Activated T-helper 1 cell treated with anti-CD3 and anti-CD28 coated beads, Interleukin-2, amount 50 U/mL, for 16 hours (primary cell): Measurements from ENCODE around the gene PSTPIP1.

Source experiments
- DNase-seq, 2 donors: peaks; one replicate each; pipeline ENCODE4 v3.0.0-alpha.2; 2020; ENCODE audit warnings: low read depth in 1 of 2, low spot score in 1 of 2

PSTPIP1 gene

DNA sequence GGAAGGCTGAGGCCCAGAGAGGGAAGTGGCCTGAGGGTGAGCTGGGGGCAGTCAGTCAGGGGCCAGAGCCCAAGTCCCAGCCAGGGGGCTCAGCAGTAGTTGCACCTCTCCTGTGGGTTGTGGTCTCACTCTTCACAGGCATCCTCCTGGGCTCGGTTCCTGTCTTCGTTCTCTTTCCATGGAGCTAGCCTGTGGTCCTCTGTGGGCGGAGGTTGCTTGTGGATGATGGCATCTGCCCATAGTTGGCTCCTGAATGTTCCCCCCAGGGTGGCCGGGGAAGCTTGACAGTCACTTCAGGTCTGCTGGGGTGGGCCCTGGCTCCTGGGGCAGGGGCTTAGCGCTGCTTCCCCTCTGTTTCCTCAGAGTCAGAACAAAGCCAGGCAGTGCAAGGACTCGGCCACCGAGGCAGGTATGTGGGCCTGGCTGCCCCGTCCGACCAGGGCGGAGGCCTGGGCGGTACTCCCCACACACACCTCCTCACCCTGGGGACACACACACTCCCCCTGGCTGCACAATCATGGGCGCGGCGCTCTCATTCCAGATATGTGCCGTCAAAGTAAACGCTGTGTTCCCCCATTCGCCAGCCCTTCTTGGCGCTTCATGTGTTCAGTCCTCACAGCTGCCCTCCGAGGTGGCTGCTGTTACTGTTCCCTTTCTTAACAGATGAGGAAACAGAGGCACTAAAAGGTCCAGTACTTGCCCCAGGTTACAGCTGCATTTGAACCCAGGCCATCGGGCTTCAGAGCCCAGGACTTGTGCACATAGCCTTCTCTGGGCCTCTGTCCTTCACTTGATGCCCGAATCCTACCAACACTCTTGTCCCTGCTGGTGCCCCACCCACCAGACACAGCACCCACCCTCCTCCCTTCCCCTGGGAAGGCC lies 34.5 kb downstream of the PSTPIP1 start:
- peak in 1 of 2 donors; percentile 2 for DNase-seq

DNA sequence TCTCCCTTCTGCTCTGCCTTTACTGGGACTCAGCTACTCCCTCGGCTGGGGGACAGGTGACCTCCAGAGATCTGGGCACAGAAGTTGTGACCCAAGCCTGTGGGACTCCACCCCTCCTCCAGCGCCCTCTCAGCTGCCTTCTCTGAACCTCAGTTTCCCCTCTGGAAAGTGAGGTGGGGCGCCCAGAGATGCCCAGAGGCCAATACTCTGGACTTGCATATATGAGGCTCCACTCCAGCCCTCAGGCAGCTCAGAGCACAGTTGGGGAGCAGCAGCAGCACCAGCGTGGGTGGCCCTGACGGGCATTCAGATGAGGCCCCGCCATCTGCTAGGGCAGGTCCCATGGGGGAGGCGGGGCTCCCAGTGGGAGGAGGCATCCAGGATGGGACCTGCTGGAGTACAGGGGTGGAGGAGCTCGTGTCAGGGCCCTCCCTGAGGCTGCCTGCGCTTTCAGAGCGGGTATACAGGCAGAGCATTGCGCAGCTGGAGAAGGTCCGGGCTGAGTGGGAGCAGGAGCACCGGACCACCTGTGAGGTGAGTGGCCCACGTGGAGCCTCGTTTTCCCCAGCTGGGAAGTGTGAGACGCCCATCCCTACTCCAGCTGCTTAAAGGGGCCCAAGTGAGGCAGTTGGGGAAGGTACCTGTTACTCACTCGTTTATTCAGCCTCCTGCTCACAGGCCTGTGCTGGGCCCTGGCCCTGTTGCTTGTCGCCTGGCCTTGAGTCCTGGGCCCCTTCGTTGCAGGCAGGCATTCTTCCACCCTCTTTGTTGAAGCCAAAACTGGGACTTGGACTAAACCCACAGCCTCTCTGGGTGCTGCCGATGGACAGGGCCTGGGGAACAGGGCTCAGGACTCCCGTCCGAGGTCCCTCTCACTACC lies 35.4 kb downstream of the PSTPIP1 start:
- DNase-seq: peak in 1 of 2 donors; percentile 2

DNA sequence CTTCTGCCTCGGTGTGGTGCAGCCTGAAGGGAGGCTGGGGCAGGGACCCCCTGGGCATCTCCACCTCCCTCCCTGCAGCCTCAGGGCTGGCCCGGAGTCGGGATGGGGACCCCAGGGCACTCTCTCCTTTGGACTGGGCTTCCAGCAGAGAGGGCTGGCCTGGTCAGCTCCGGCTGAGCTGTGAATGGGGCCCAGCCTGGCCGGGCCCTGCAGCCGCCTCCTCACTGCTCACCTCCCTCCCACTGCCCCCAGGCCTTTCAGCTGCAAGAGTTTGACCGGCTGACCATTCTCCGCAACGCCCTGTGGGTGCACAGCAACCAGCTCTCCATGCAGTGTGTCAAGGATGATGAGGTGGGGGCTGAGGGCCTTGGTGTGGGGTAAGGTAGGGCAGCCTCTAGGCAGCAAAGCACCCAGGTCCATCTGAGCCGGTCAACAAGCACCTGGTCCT lies 36.0 kb downstream of the PSTPIP1 start:
- no peak for DNase-seq

DNA sequence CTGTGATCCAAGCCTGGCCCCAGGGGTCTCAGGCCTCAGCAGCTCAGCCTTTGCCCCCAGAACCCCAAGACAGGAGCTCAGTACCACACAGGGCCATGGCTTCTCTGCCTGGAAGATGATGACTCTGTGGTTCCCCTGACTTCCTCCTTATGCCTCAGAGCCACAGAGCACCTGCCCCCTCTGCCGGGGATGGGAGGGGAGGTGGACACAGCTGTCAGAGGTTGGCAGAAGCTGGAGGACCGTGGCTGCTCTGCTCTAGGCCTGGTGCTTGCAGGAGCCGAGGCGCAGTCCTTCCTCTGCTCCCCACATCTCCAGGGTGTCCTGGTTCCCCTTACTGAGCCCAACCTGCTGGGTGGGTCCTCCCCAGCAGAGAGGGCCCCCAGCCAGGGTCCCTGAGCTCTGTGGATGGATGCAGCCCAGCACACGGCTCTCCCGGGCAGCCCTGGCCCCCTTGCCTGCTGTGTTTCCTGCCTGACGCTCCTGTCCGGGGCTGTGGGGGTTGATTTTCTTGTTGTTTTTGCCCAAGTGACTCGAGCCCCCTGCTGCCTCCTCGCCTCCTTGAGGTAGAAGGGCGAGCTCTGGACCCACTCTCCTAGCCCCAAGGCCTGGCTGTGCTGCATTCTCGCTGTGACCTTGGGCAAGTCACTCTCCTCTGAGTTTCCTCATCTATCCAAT lies 36.6 kb downstream of the PSTPIP1 start:
- peak in 1 of 2 donors; percentile 3 for DNase-seq

DNA sequence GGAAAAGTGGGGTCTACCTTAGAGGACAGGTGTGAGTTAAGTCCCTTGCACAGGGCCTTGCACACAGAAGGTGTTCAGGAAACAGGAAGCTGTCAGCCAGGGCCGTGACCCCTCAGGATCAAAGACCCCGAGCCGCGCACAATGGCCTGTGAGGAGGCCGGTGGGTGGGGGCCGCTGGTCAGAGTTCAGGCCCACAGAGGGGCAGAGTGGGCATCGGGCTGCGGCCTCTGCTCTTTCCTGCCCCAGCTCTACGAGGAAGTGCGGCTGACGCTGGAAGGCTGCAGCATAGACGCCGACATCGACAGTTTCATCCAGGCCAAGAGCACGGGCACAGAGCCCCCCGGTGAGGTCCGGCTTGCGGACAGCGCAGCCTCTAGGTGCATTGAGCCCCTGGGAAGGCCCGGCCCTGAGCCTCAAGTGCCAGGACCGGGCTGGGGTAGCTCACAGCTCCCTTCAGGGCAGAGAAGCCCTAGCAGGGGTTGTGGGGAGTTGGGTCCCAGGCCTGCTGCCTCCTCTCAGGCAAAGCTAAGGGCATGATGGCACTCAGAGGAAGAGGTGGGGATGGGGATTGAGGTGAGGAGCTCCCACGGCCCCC lies 37.2 kb downstream of the PSTPIP1 start:
- peak in 1 of 2 donors; percentile 2 for DNase-seq

DNA sequence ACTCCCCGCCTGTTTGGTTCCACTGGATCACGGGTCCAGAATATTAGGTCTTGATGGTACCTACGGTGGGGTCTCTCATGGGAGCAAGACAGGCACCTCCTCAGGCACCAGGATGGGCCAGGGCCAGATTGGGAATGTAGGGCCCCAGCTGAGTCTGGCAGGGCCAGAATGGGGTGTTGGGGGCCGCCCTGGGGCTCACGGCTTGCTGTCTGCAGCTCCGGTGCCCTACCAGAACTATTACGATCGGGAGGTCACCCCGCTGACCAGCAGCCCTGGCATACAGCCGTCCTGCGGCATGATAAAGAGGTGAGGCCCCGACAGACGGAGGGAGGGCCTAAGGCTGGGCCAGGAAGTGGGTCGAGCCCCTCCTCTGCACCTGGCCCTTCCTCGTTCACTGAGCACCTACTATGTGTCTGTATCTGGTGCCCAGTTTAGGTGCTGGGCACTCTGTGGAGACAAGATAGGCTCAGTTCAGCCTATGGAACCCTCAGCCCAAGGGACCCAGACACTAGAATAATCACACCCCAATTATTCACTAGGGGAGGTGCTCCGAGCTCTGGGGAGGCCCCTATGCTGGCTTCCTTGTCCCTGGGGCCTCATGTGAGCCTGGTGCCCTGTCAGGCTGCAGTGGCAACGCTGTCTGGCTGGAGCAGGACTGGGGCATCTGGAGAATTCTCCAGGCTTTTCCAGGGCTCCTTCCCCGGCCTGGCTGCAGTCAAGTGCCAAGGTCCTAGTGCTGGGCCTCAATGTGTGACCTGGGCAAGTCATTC lies 37.9 kb downstream of the PSTPIP1 start:
- DNase-seq: peak in 1 of 2 donors; percentile 3

DNA sequence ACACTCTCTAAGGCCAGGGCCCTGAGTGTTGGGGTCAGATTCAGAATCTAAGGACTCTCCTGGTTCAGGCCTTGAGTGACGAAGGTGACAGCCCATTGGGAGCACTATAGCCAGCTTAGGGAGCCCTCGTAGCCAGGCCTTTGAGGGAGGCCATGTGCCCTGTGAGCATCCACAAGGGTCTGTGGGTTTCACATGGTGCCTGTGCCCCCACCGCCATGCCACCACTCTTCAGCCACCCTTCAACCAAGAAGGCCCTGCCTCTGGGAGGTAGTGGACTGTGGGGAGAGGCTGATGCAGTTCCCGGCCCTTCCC lies 38.4 kb downstream of the PSTPIP1 start:
- DNase-seq: peak in 1 of 2 donors; percentile 2

DNA sequence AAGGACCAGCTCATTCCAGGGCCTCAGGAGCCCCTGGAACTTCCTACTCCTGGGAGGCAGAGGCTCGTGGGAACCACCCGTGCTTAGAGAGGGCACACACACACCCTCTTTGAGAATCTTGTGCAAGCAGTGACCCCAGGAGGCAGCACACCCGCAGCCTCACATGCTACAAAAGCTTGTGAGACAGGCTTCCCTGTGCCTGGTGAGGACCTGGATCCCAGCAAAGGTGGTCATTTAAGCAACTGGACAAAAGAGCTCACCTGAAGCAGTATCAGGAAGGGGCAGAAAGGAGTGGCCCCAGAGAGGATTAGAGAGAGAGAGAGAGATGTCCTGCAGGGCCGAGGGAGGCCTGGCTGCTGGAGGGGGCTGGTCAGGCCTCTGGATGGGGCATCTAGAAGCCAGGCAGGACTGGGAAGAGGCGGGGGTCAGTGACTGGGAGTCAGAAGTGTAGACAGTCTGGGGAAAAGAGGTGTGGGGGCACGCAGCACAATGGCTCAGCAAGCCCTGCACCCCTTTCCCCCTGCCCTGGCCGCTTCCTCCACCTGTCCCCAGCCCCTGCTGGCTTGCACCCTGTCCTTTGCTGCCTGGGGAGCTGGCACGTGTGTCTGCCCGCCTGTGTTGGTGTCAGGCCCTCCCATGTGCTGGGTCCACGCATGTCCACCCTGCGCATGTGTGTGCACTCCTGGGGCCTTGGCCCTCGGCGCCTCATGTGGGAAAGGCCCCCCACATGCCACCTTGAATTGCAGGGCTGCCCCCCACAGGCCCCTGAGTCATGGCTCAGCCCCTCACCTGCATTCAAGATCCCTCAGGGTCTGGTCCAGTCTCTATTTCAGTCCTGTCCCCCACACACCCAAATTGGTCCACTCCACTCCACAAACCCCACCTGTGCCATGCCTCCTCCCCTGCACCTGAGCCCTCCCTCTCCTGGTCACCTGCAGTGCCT lies 39.1 kb downstream of the PSTPIP1 start:
- DNase-seq: peak in 1 of 2 donors; percentile 3

DNA sequence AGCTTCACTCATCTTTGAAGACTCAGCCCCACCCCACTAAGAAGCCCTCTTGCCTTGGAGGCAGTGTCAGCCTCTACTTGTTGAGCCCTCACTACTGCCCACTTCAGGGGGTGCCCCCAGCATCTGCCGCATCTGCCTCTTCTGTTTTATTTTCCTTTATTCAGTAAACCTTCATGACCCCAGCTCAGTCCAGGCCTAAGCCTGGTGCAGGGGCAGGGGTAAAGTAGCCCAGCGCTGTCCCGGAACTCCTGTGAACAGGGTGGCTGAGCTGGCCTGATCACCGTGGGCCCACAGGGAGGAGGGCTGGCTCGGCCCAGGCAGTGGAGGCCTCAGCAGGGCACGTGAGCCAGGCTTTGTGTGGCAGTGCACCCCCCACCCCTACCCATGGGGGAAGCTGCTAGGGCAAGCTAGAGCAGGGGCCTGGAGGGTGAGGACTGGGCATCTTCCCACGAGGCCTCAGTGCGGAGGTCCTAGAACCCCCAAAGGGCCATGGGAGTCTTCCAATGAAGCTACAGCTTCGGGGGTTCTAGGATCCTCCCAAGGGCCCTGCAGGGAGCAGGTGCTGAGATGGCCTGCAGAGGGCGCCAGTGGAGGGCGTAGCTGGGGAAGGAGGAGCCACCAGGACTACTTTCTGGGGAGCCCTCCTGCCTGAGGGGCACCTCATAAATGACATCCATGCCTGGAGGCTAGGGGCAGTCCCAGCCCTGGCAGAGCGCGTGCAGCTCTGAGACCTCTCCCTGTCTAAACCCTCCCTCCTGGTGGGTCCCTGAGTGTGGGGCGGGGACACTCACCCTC lies 40.0 kb downstream of the PSTPIP1 start:
- no peak for DNase-seq

DNA sequence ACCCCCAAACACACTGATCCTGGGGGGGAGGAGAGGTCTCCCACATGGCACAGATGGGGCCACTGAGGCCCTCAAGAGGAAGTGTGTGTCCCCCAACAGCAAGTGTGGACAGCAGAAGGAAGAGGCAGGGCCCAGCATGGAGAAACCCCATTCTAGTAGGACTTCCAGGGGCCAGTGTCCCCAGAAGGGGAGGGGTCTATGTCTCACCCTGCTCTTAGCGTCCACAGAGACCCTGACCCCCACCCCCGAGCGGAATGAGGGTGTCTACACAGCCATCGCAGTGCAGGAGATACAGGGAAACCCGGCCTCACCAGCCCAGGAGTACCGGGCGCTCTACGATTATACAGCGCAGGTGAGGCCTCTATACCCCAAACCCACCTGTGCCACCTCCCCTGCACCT lies 40.7 kb downstream of the PSTPIP1 start:
- no peak for DNase-seq

DNA sequence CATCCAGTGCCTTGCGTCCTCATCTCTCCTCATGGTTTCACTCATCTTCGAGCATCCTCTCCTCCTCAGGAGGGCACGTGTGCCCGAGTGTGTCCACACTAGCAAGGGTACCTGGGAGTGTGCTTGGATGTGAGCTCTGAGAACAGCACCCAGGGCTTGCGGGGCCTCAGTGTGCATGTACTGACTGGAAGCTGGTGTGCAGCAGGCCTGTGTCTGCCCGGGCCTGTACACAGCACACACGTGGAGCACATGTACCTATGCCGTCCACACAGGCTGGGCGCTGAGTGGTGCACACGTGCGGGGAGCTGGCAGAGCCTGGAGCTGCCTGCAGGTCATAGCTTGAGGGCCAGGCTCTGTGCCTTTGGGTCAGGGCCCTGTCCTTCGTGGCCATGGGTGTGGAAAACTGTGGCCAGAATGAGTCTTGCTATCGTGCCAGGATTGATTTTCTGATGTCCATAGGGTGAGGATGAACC lies 41.1 kb downstream of the PSTPIP1 start:
- DNase-seq: no peak

DNA sequence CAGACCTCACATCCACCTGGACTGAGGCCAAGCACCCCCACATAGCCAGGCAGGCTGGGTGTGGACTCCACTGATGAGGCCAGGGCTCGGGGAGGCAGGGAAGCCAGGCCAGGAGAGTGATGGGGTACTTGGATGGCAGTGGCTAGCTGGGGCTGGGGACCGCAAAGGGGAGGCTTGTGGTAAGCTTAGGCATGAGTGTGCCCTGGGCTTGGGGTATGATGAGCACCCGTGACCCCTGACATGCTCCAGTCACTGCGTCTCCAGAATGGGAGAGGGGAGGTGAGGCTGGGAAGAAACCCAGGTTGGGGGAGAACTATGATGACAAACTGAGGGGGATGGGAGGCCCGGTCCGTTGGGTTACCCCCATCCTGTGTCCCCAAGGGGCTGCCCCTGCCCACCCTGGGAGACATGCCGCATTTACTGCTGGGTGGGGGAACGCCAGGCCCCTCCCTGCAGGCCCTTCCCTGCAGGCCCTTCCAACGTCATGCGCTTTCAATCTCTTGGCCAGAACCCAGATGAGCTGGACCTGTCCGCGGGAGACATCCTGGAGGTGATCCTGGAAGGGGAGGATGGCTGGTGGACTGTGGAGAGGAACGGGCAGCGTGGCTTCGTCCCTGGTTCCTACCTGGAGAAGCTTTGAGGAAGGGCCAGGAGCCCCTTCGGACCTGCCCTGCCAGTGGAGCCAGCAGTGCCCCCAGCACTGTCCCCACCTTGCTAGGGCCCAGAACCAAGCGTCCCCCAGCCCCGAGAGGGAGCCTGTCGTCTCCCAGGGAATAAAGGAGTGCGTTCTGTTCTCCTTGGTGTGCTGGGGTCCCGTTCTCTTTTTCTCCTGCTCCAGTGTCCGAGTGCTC lies 41.8 kb downstream of the PSTPIP1 start:
- no peak for DNase-seq

DNA sequence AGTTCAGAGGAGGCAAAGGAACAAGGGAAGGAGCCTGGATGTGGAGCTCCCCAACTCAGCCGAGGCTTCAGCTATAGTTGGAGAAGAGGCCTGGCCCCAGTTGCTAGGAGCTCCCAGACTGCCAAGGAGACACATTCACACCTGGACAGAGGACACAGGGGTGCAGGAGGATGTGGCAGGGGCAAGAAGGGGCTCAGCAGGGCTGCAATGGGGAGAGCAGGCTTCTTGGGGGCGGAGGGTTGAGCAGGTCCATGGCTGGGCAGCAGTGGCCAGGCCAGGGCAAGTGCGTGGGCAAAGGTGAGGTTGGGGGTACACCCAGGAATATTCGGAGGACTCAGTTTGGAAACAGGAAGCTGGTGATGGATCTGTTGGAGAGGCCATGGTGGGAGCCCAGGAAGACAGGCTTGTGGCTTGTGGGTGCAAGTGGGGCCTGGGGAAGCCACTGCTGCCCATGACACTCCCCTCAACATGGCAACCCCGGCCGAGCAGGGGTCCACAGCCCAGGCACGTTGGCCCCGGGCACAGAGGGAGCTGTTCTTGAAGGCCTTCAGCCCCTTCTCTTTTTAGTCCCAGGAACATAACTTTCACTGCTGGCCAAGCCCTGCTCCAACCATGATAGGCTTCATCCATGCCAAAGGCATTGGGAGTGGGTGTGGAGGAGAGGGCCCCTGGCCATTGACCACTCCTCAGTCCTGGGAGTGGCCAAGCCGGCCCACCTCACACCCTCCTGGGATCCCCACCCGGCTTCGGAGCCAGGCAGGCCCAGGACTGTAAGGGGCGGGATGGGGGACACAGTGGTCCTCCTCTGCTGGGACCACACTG lies 42.7 kb downstream of the PSTPIP1 start:
- no peak for DNase-seq

DNA sequence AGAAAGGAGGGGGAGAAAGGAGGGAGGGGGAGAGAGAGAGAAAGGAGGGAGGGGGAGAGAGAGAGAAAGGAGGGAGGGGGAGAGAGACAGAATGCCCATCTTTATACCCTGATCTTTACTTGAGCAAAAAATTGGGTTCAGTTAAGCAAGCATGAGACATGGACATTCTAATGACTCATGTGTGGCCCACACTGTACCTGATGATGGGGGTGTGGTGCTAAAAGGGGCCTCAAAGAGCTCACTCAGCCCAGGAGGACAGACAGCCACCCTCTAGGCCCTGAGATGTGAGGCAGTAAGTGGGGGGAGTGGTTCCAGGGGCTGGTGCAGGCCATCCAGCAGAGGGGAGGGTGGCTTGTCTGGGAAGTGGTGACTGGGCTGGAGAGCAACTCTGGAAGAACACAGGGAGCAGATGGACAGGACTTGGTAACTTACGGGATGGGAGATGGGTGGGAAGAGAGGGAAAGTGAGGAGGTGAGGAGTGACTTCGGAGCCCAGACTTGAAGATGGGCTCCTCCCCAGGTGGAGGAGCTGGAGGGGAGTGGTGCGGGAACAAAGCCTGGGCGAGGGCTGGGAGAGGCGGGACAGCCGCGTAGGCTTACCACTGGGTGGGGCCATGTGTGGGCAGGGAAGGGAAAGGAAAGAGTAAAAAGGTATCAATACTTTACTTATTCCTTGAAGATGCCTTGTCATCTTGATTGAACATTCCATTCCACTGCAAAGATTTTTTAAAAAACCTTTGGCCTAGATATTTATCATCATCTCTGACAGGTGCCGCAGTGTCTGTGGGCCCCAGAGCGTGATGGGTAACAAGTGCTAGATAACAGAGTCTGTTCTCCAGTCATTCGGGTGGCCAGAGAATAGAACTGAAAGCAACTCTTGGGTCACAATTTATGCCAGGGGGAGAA lies 43.6 kb downstream of the PSTPIP1 start:
- DNase-seq: no peak

DNA sequence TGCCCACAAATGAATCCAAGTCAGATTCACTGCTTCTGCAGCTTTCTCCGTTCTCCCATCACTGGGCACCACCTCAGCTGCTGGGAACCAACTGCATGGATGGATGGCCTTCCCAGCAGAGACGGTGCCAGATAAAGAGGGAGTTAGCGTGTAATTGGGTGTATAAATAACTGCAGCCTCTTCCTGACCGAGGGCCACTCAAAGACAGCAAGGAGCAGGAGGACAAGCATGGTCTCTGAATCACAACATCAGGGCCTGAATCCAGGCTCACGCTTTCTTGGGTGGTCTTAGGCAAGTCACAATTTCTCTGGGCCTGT lies 44.2 kb downstream of the PSTPIP1 start:
- no peak for DNase-seq

DNA sequence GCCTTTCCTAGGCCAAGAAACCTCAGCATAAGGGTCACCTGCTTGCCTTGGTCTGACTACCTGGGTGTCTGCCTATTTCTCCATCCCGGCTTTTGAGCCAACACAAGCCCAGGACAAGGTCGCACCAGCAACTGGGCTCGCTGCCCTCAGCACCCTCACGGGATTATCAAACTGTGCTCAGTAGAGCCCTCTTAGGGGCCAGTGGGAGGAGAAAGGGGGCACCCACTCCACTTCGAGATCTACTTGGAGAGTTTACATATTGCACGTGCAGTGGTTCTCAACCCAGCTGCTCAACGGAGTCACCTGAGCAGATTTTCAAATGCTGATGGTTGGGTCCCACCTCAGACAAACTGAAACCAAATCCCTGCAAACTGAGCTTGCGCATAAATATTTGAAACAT lies 44.9 kb downstream of the PSTPIP1 start:
- no peak for DNase-seq
